HepG2 (cell line): Measurements from ENCODE around the gene DUSP7. TPM values are rescaled to one million over a fixed set of nuclear protein-coding genes. Genes with fewer than 3 reads are reported as not detected.
A peak's percentile ranks its signal among the peaks of the same experiment; 100 is the strongest.
"Not testable (repeated sequence)": the region's sequence is repeated elsewhere in the genome, so short reads cannot be mapped to it uniquely, and the experiment has no call there.

Experiments used
- DMAP1 ChIP-seq: IDR thresholded peaks from 2 replicates; pipeline ENCODE4 v1.6.1; 2016
- FOSL2 ChIP-seq: sonication (generic); formaldehyde crosslinking; IDR thresholded peaks from 2 replicates; pipeline ENCODE4 v1.4.0; 2020; ENCODE audit warnings: missing genetic modification reagents
- FOXP1 ChIP-seq, 2 experiments: fragments of 450-650 bp in 1 of 2; IDR thresholded peaks; 2 replicates each; pipeline ENCODE4 v1.6.1; 2017 to 2018; ENCODE audit warnings: antibody characterized with exemption in 1 of 2
- GFI1 ChIP-seq: sonication (generic); formaldehyde crosslinking; IDR thresholded peaks from 2 replicates; pipeline ENCODE4 v1.5.0; 2020; ENCODE audit warnings: missing genetic modification reagents, mild to moderate bottlenecking, borderline replicate concordance
- HNF1B ChIP-seq: sonication (generic); formaldehyde crosslinking; IDR thresholded peaks from 2 replicates; pipeline ENCODE4 v1.5.1; 2020; ENCODE audit warnings: mild to moderate bottlenecking, moderate library complexity, missing genetic modification reagents
- HNF4A ChIP-seq: sonication (generic); formaldehyde crosslinking; IDR thresholded peaks from 2 replicates; pipeline ENCODE4 v1.4.0; 2020; ENCODE audit warnings: missing genetic modification reagents
- KDM2A ChIP-seq: sonication (generic); formaldehyde crosslinking; IDR thresholded peaks from 2 replicates; pipeline ENCODE4 v1.4.0; 2020; ENCODE audit warnings: low read depth, missing genetic modification reagents, borderline replicate concordance
- MIER3 ChIP-seq: IDR thresholded peaks from 2 replicates; pipeline ENCODE4 v1.6.1; 2016; ENCODE audit warnings: missing compliant biosample characterization, borderline replicate concordance
- NR2C2 ChIP-seq: sonication (generic); formaldehyde crosslinking; IDR thresholded peaks from 2 replicates; pipeline ENCODE4 v1.4.0; 2020; ENCODE audit warnings: missing genetic modification reagents, mild to moderate bottlenecking, moderate library complexity, borderline replicate concordance
- NR2F6 ChIP-seq, 2 experiments: IDR thresholded peaks; 2 replicates each; pipeline ENCODE4 v1.6.1; 2016; ENCODE audit warnings: antibody characterized with exemption in 1 of 2, mild to moderate bottlenecking in 1 of 2
- PHF21A ChIP-seq: sonication (generic); formaldehyde crosslinking; IDR thresholded peaks from 2 replicates; pipeline ENCODE4 v1.5.0; 2020; ENCODE audit warnings: mild to moderate bottlenecking, missing genetic modification reagents
- SAP130 ChIP-seq: IDR thresholded peaks from 2 replicates; pipeline ENCODE4 v1.6.1; 2016; ENCODE audit warnings: low read depth
- TBX2 ChIP-seq: sonication (generic); formaldehyde crosslinking; IDR thresholded peaks from 2 replicates; pipeline ENCODE4 v1.5.0; 2020; ENCODE audit warnings: missing genetic modification reagents, mild to moderate bottlenecking, borderline replicate concordance
- TFAP4 ChIP-seq: sonication (generic); IDR thresholded peaks from 2 replicates; pipeline ENCODE4 v1.6.1; 2016; ENCODE audit warnings: low read depth, borderline replicate concordance
- ZHX1 ChIP-seq: sonication (generic); formaldehyde crosslinking; IDR thresholded peaks from 2 replicates; pipeline ENCODE4 v1.8.1; 2022; ENCODE audit warnings: low read depth, mild to moderate bottlenecking, missing genetic modification reagents
- ZMYM3 ChIP-seq: sonication (generic); formaldehyde crosslinking; IDR thresholded peaks from 2 replicates; pipeline ENCODE4 v1.5.1; 2020; ENCODE audit warnings: mild to moderate bottlenecking, missing genetic modification reagents
- ZNF205 ChIP-seq: IDR thresholded peaks from 2 replicates; pipeline ENCODE4 v1.6.1; 2018; ENCODE audit warnings: missing biosample characterization, missing genetic modification reagents
- ZNF362 ChIP-seq: sonication (generic); formaldehyde crosslinking; IDR thresholded peaks from 2 replicates; pipeline ENCODE4 v1.4.0; 2020; ENCODE audit warnings: missing genetic modification reagents, mild to moderate bottlenecking, borderline replicate concordance
- ZNF543 ChIP-seq: sonication (generic); formaldehyde crosslinking; IDR thresholded peaks from 2 replicates; pipeline ENCODE4 v1.4.0; 2020; ENCODE audit warnings: mild to moderate bottlenecking, missing genetic modification reagents
- ZNF710 ChIP-seq: sonication (generic); formaldehyde crosslinking; IDR thresholded peaks from 2 replicates; pipeline ENCODE4 v1.5.0; 2020; ENCODE audit warnings: mild to moderate bottlenecking, missing genetic modification reagents, borderline replicate concordance
- ZNF724P ChIP-seq: sonication (generic); formaldehyde crosslinking; IDR thresholded peaks from 2 replicates; pipeline ENCODE4 v1.8.0; 2022; ENCODE audit warnings: missing genetic modification reagents, borderline replicate concordance
- polyA plus RNA-seq, 8 experiments: library from polyadenylated mRNA; depleted of rRNA in 3 of 8; stranded (reverse) in 7 of 8; unstranded in 1 of 8; fragments of >200 nt; fragmentation: Illumina TruSeq in 4 of 8; extraction: Trizol in 4 of 8; gene quantifications; 2 replicates each; pipeline versions ENCODE4 v1.2.1 to v1.2.3, GENCODE V29; 2011 to 2016; ENCODE audit warnings: low read depth in 4 of 8, missing spikeins in 1 of 8, mixed read lengths in 1 of 8; ENCODE audit not compliant: insufficient read depth in 1 of 8
- total RNA-seq, 5 experiments: library from RNA; depleted of rRNA; stranded (reverse); fragments of >200 nt; fragmentation: Illumina TruSeq; extraction: Trizol; gene quantifications; 2 replicates each; pipeline ENCODE4 v1.2.3, GENCODE V29; 2016; ENCODE audit warnings: low read depth in 1 of 5

Gene DUSP7
- total and polyA plus RNA-seq, 2 of the 13 experiments (the other 11 are each of a cell fraction or from before 2014, with no cell fraction given) = 6.6 to 8.8 TPM

GRCh38 chr3:52033748-52034147 is 22.6 kb downstream of the DUSP7 start (continued):
- TF ChIP-seq ZNF543 (CRISPR knock-in tag) = 0 out of 2 replicates have a peak, but pooled peaks have one; percentile 51
- TF ChIP-seq HNF1B (CRISPR knock-in tag) = peak; percentile 41; the same call in 1 of the 2 replicates
- TF ChIP-seq NR2C2 (CRISPR knock-in tag) = peak; percentile 20; the same call in 1 of the 2 replicates
- TF ChIP-seq MIER3 (CRISPR knock-in tag) = 0 out of 2 replicates have a peak, but pooled peaks have one; percentile 20
- 0 out of 2 replicates have a peak, but pooled peaks have one; percentile 34 for TF ChIP-seq ZNF710 (CRISPR knock-in tag)
- peak; percentile 65 for TF ChIP-seq PHF21A (CRISPR knock-in tag)
- TF ChIP-seq SAP130 (CRISPR knock-in tag) = peak; percentile 43
- TF ChIP-seq FOSL2 (CRISPR knock-in tag) = 0 out of 2 replicates have a peak, but pooled peaks have one; percentile 4
- TF ChIP-seq ZNF362 (CRISPR knock-in tag) = peak; percentile 9; the same call in 1 of the 2 replicates
- not testable (repeated sequence) for TF ChIP-seq FOXP1 (IDR thresholded peaks at IDR 0.05)
- 0 out of 2 replicates have a peak, but pooled peaks have one; percentile 20 for TF ChIP-seq FOXP1 (CRISPR knock-in tag; IDR thresholded peaks at IDR 0.05)
- TF ChIP-seq ZMYM3 (CRISPR knock-in tag) = peak; percentile 65
- TF ChIP-seq GFI1 (CRISPR knock-in tag) = peak; percentile 94
- 0 out of 2 replicates have a peak, but pooled peaks have one; percentile 32 for TF ChIP-seq KDM2A (CRISPR knock-in tag)
- 0 out of 2 replicates have a peak, but pooled peaks have one; percentile 17 for TF ChIP-seq TFAP4
- TF ChIP-seq NR2F6 (IDR thresholded peaks at IDR 0.05) = peak; percentile 7; the same call in 1 of the 2 replicates
- 0 out of 2 replicates have a peak, but pooled peaks have one; percentile 8 for TF ChIP-seq NR2F6 (CRISPR knock-in tag; IDR thresholded peaks at IDR 0.05)
- peak; percentile 48; the same call in 1 of the 2 replicates for TF ChIP-seq TBX2
- TF ChIP-seq HNF4A = peak; percentile 57
- TF ChIP-seq ZNF205 (CRISPR knock-in tag) = 0 out of 2 replicates have a peak, but pooled peaks have one; percentile 33
- 0 out of 2 replicates have a peak, but pooled peaks have one; percentile 11 for TF ChIP-seq ZNF724P (CRISPR knock-in tag)
- TF ChIP-seq DMAP1 (CRISPR knock-in tag) = peak; percentile 16; the same call in 1 of the 2 replicates
- 0 out of 2 replicates have a peak, but pooled peaks have one; percentile 36 for TF ChIP-seq ZHX1 (CRISPR knock-in tag)
